GM21390 (cell line): ENCODE data around the gene SH2D3C.
A peak's percentile ranks its signal among the peaks of the same experiment; 100 is the strongest.
"Not testable (repeated sequence)": the region's sequence is repeated elsewhere in the genome, so short reads cannot be mapped to it uniquely, and the experiment has no call there.

Experiments
- ATAC-seq: cut with Tn5 transposase; IDR thresholded peaks from one replicate; pipeline ENCODE4 v1.9.1; 2021; ENCODE audit not compliant: unreplicated experiment

The SH2D3C gene

GRCh38 chr9:127785023-127785932 is 6.8 kb upstream of the SH2D3C start:
- ATAC-seq: peak; percentile 41

GRCh38 chr9:127783111-127784008 is 4.9 kb upstream of the SH2D3C start:
- ATAC-seq: no peak

- no peak for ATAC-seq
Observed at GRCh38 chr9:127781806-127782205, 3.3 kb upstream of the SH2D3C start.

- not testable (repeated sequence) for ATAC-seq
Observed at GRCh38 chr9:127780909-127781308, 2.4 kb upstream of the SH2D3C start.

- no peak for ATAC-seq
Observed at GRCh38 chr9:127780126-127780885, 1.8 kb upstream of the SH2D3C start.

- ATAC-seq: peak; percentile 44
Observed at GRCh38 chr9:127779136-127779981, 893 bp upstream of the SH2D3C start.

- ATAC-seq: no peak
Observed at GRCh38 chr9:127777368-127777980, 992 bp downstream of the SH2D3C start.

GRCh38 chr9:127776924-127777289 is 1.6 kb downstream of the SH2D3C start:
- no peak for ATAC-seq

- no peak for ATAC-seq
Observed at GRCh38 chr9:127776195-127776923, 2.1 kb downstream of the SH2D3C start.

GRCh38 chr9:127773981-127774380 is 4.5 kb downstream of the SH2D3C start:
- no peak for ATAC-seq

GRCh38 chr9:127773272-127773671 is 5.2 kb downstream of the SH2D3C start:
- no peak for ATAC-seq

GRCh38 chr9:127772603-127773002 is 5.9 kb downstream of the SH2D3C start:
- no peak for ATAC-seq

- ATAC-seq: no peak
Observed at GRCh38 chr9:127771570-127772189, 6.8 kb downstream of the SH2D3C start.

- ATAC-seq: peak; percentile 81
Observed at GRCh38 chr9:127770905-127771569, 7.4 kb downstream of the SH2D3C start.

- ATAC-seq: no peak
Observed at GRCh38 chr9:127770583-127770904, 7.9 kb downstream of the SH2D3C start.

- no peak for ATAC-seq
Observed at GRCh38 chr9:127769929-127770582, 8.4 kb downstream of the SH2D3C start.

GRCh38 chr9:127769101-127769500 is 9.4 kb downstream of the SH2D3C start:
- ATAC-seq: no peak

- no peak for ATAC-seq
Observed at GRCh38 chr9:127768698-127769097, 9.8 kb downstream of the SH2D3C start.
